Psoas muscle (tissue), 8 donors: Measurements from ENCODE around the gene ATP6V0A4. TPM values are rescaled to one million over a fixed set of nuclear protein-coding genes. Genes with fewer than 3 reads are reported as not detected.

Source experiments
- ATAC-seq, 4 donors: fragments of 200-7000 bp; cut with Tn5 transposase; one replicate each; pipeline ENCODE4 v1.9.1; 2020; ENCODE audit warnings: moderate library complexity in 3 of 4, mild to moderate bottlenecking in 2 of 4
- DNase-seq, 2 donors: peaks; one replicate each; pipeline ENCODE4 v3.0.0-alpha.2; 2020
- H3K27ac ChIP-seq: fragments of 200-600 bp; one replicate; pipeline ENCODE4 v1.8.0; 2022
- H3K27me3 ChIP-seq, 3 donors: fragments of 200-600 bp in 1 of 3; one replicate each; pipeline versions ENCODE4 v1.6.1 to v1.8.0; 2013 to 2022; ENCODE audit warnings: low read length in 2 of 3, mild to moderate bottlenecking in 2 of 3, moderate library complexity in 1 of 3; ENCODE audit not compliant: insufficient read depth in 3 of 3
- H3K36me3 ChIP-seq, 2 donors: fragments of 200-600 bp in 1 of 2; one replicate each; pipeline versions ENCODE4 v1.6.1 to v1.8.0; 2013 to 2022; ENCODE audit warnings: low read depth in 1 of 2, mild to moderate bottlenecking in 1 of 2, moderate library complexity in 1 of 2; ENCODE audit not compliant: insufficient read depth in 1 of 2
- H3K4me1 ChIP-seq: fragments of 200-600 bp; one replicate; pipeline ENCODE4 v1.8.0; 2022
- H3K4me3 ChIP-seq: fragments of 200-600 bp; one replicate; pipeline ENCODE4 v1.8.0; 2022; ENCODE audit warnings: mild to moderate bottlenecking
- H3K9me3 ChIP-seq: fragments of 200-600 bp; one replicate; pipeline ENCODE4 v1.8.0; 2022
- CTCF ChIP-seq: fragments of 200-600 bp; IDR thresholded peaks from one replicate; pipeline ENCODE4 v1.8.0; 2022; ENCODE audit warnings: antibody characterized with exemption
- WGBS, 3 donors: extraction: QIAGEN DNeasy Blood & Tissue Kit; methylation state at CpG; one replicate each; pipeline versions ENCODE4 v1.1.6 to v1.1.7; 2013; 5-methylcytosine and 5-hydroxymethylcytosine counted together
- intact Hi-C, 2 donors: fragments of 100-400 bp; cut with DNase I; formaldehyde crosslinking; loops; one replicate each; pipeline versions ENCODE4 v1.11.0 to v1.14.2; 2022
- polyA plus RNA-seq, 3 donors: library from polyadenylated mRNA; stranded (reverse); fragments of 200-250 nt; gene quantifications; one replicate each; pipeline ENCODE4 v1.2.3, GENCODE V29; 2013
- total RNA-seq, 4 donors: library from RNA; stranded (reverse); fragmentation: NEBNext Ultra II Directional in 2 of 4; extraction: Animal tissue kit (Norgen Biotek cat#: 25700) in 2 of 4; gene quantifications; one replicate each; pipeline versions ENCODE4 v1.2.1 to v1.2.4, GENCODE V29; 2021 to 2023
- donor health status: healthy with polysubstance abuse.
- donor health status: DM: no; HTN: no; CAD: no; lungs with moderate emphysema.
- donor health status: Bipolar disorder and iron deficiency.
- donor health status: healthy.
- donor health status: DM: yes; HTN: yes; CAD: no.
- donor health status: DM: no; HTN: no; CAD: no.
- donor health status: DM: no; HTN: no; CAD: no.
- donor health status: DM: yes; HTN: yes; CAD: no.

The ATP6V0A4 gene
- total and polyA plus RNA-seq, 7 donors = 0.44 TPM; not detected in 6

- Histone ChIP-seq H3K4me1 (no peaks in the 10 kb centered on the region), H3K4me3 (no peak overlapping the region), H3K27me3 (no peaks in the 10 kb centered on the region), H3K27ac (no peak overlapping the region), H3K36me3 (no peaks in the 10 kb centered on the region), H3K9me3 (no peaks in the 10 kb centered on the region)
- no peak for TF ChIP-seq CTCF
- WGBS, 3 donors = 61 to 69% (median 66%) methylated on average over 10 of the region's 10 CpGs
- no peak for ATAC-seq
- no peak for DNase-seq
- intact Hi-C loops = no loop called here
Measured at GRCh38 chr7:138776166-138776833, 21.7 kb downstream of the ATP6V0A4 start.

- WGBS, 3 donors = 34 to 39% (median 38%) methylated on average over 12 of the region's 12 CpGs
- H3K27me3 ChIP-seq = no peaks in the 10 kb centered on the region
- H3K27ac ChIP-seq = no peak overlapping the region
Measured at GRCh38 chr7:138773817-138774216, 24.2 kb downstream of the ATP6V0A4 start.

GRCh38 chr7:138773176-138773575, 24.8 kb downstream of the ATP6V0A4 start:
- TF ChIP-seq CTCF = no peak
- intact Hi-C loops = no loop called here
- no peak overlapping the region for H3K4me3 ChIP-seq
- no peaks in the 10 kb centered on the region for H3K27me3 ChIP-seq
- H3K36me3 ChIP-seq = no peaks in the 10 kb centered on the region
- WGBS, 3 donors = 67 to 76% (median 74%) methylated on average over 9 of the region's 9 CpGs
- ATAC-seq = no peak
- no peak for DNase-seq
- H3K9me3 ChIP-seq = no peaks in the 10 kb centered on the region
- H3K27ac ChIP-seq = no peak overlapping the region
- no peaks in the 10 kb centered on the region for H3K4me1 ChIP-seq

More at GRCh38 chr7:138773817-138774216, 24.2 kb downstream of the ATP6V0A4 start:
- intact Hi-C loops = no loop called here
- DNase-seq (no peak), ATAC-seq (no peak)
- no peaks in the 10 kb centered on the region for H3K4me1 ChIP-seq
- no peaks in the 10 kb centered on the region for H3K9me3 ChIP-seq
- no peak for TF ChIP-seq CTCF
- H3K36me3 ChIP-seq = no peaks in the 10 kb centered on the region
- no peak overlapping the region for H3K4me3 ChIP-seq

GRCh38 chr7:138770904-138771303, 27.1 kb downstream of the ATP6V0A4 start:
- WGBS, 3 donors = 87 to 91% (median 91%) methylated on average over 8 of the region's 8 CpGs
- no peak for TF ChIP-seq CTCF
- no peak for ATAC-seq
- H3K36me3 ChIP-seq = no peaks in the 10 kb centered on the region
- no peak for DNase-seq
- no peaks in the 10 kb centered on the region for H3K27me3 ChIP-seq
- H3K4me1 ChIP-seq = no peaks in the 10 kb centered on the region
- H3K4me3 ChIP-seq = no peak overlapping the region
- intact Hi-C loops = no loop called here
- H3K9me3 ChIP-seq = no peaks in the 10 kb centered on the region
- H3K27ac ChIP-seq = no peak overlapping the region

GRCh38 chr7:138768241-138768640, 29.8 kb downstream of the ATP6V0A4 start:
- Histone ChIP-seq H3K27ac (no peak overlapping the region), H3K4me3 (no peak overlapping the region), H3K36me3 (no peaks in the 10 kb centered on the region), H3K4me1 (no peaks in the 10 kb centered on the region), H3K9me3 (no peaks in the 10 kb centered on the region), H3K27me3 (no peaks in the 10 kb centered on the region)
- DNase-seq (no peak), ATAC-seq (no peak)
- no peak for TF ChIP-seq CTCF
- 0 to 43% (median 26%) methylated on average over 2 of the region's 2 CpGs for WGBS, 3 donors
- intact Hi-C loops = no loop called here
